Activated T-helper 1 cell treated with anti-CD3 and anti-CD28 coated beads, Interleukin-12 subunit alpha, Interleukin-12 subunit beta, Interleukin-2, Interleukin-4 antibody, amounts not matched to agents 30 ng/mL and 10 ng/mL and 1 ng/mL, durations not matched to agents 14 hours and 24 hours and 36 hours (primary cell): ENCODE results near the gene SETD2. TPM values are rescaled to one million over a fixed set of nuclear protein-coding genes. Genes with fewer than 3 reads are reported as not detected.

Source experiments
- DNase-seq: peaks from one replicate; pipeline ENCODE4 v3.0.0; 2021; ENCODE audit warnings: low spot score
- H3K27ac Mint-ChIP-seq: one replicate; pipeline ENCODE4 v1.8.0; 2021; ENCODE audit warnings: mild to moderate bottlenecking, mixed read lengths
- H3K27me3 Mint-ChIP-seq: one replicate; pipeline ENCODE4 v1.8.0; 2022; ENCODE audit warnings: mild to moderate bottlenecking, moderate library complexity, mixed read lengths; ENCODE audit not compliant: insufficient read depth
- H3K36me3 Mint-ChIP-seq: one replicate; pipeline ENCODE4 v1.8.0; 2021; ENCODE audit warnings: low read depth, mixed read lengths
- H3K4me1 Mint-ChIP-seq: one replicate; pipeline ENCODE4 v1.8.0; 2021; ENCODE audit warnings: low read depth, mixed read lengths
- H3K4me3 Mint-ChIP-seq: one replicate; pipeline ENCODE4 v1.8.0; 2021; ENCODE audit warnings: mild to moderate bottlenecking, moderate library complexity, mixed read lengths
- H3K9me3 Mint-ChIP-seq: one replicate; pipeline ENCODE4 v1.8.0; 2021; ENCODE audit warnings: mixed read lengths
- intact Hi-C: fragments of 100-400 bp; cut with micrococcal nuclease; formaldehyde crosslinking; loops from one replicate; pipeline ENCODE4 v1.15.1; 2024
- total RNA-seq: library from RNA; stranded (reverse); gene quantifications from 2 replicates; pipeline ENCODE4 v1.2.3, GENCODE V29; 2022

Gene SETD2
- total RNA-seq, 1 donor from 2014 or later, result 41.2 TPM

GRCh38 chr3:47113669-47114365 lies 50.1 kb downstream of the SETD2 start:
- Mint-ChIP-seq H3K27ac (no peak overlapping the region), H3K4me3 (no peak overlapping the region), H3K36me3 (peaks cover 38% of the 10 kb centered on the region), H3K27me3 (no peaks in the 10 kb centered on the region), H3K9me3 (no peaks in the 10 kb centered on the region), H3K4me1 (peaks cover 16% of the 10 kb centered on the region)
- intact Hi-C loops, result no loop called here
- no peak for DNase-seq

DNA sequence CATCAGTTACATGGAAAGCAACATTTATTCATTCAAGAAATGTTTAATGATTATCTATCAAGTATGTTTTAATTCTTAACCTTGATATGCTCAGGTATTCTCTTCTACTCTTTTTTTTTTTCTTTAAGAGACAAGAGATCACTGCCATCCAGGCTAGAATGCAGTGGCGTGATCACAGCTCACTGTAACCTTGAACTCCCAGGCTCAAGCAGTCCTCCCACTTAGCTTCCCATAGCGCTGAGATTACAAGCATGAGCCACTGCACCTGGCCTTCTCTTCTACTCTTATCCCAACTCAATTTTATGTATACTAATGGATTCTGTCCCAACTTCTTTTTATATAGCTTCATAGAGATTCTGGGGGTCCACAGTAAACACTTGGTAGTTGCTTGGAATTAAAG lies 50.9 kb downstream of the SETD2 start:
- intact Hi-C loops, result no loop called here

GRCh38 chr3:47109393-47109792 lies 54.5 kb downstream of the SETD2 start:
- Mint-ChIP-seq H3K27ac (no peak overlapping the region), H3K27me3 (no peaks in the 10 kb centered on the region), H3K36me3 (peaks cover 33% of the 10 kb centered on the region), H3K4me3 (no peak overlapping the region), H3K4me1 (no peaks in the 10 kb centered on the region), H3K9me3 (no peaks in the 10 kb centered on the region)
- DNase-seq, result no peak
- intact Hi-C loops, result no loop called here

More for the DNA sequence above, 50.9 kb downstream of the SETD2 start:
- peaks cover 40% of the 10 kb centered on the region for H3K36me3 Mint-ChIP-seq
- no peaks in the 10 kb centered on the region for H3K9me3 Mint-ChIP-seq
- no peak overlapping the region for H3K4me3 Mint-ChIP-seq
- no peak overlapping the region for H3K27ac Mint-ChIP-seq
- no peak for DNase-seq
- H3K4me1 Mint-ChIP-seq, result peaks cover 12% of the 10 kb centered on the region
- no peaks in the 10 kb centered on the region for H3K27me3 Mint-ChIP-seq

- no peaks in the 10 kb centered on the region for H3K4me1 Mint-ChIP-seq
- no peaks in the 10 kb centered on the region for H3K9me3 Mint-ChIP-seq
- intact Hi-C loops, result no loop called here
- peaks cover 29% of the 10 kb centered on the region for H3K36me3 Mint-ChIP-seq
- H3K4me3 Mint-ChIP-seq, result no peak overlapping the region
- no peak overlapping the region for H3K27ac Mint-ChIP-seq
- DNase-seq, result no peak
- no peaks in the 10 kb centered on the region for H3K27me3 Mint-ChIP-seq
Measured at GRCh38 chr3:47108546-47108945, 55.4 kb downstream of the SETD2 start.

GRCh38 chr3:47104259-47104658 lies 59.7 kb downstream of the SETD2 start:
- intact Hi-C loops, result no loop called here
- no peaks in the 10 kb centered on the region for H3K9me3 Mint-ChIP-seq
- DNase-seq, result no peak
- H3K27me3 Mint-ChIP-seq, result no peaks in the 10 kb centered on the region
- no peaks in the 10 kb centered on the region for H3K4me1 Mint-ChIP-seq
- peaks cover 21% of the 10 kb centered on the region for H3K36me3 Mint-ChIP-seq
- H3K4me3 Mint-ChIP-seq, result no peak overlapping the region
- H3K27ac Mint-ChIP-seq, result no peak overlapping the region

GRCh38 chr3:47103619-47104018 lies 60.3 kb downstream of the SETD2 start:
- Mint-ChIP-seq H3K4me1 (no peaks in the 10 kb centered on the region), H3K4me3 (no peak overlapping the region), H3K9me3 (no peaks in the 10 kb centered on the region), H3K36me3 (peaks cover 19% of the 10 kb centered on the region), H3K27me3 (no peaks in the 10 kb centered on the region), H3K27ac (no peak overlapping the region)
- no peak for DNase-seq
- intact Hi-C loops, result no loop called here

DNA sequence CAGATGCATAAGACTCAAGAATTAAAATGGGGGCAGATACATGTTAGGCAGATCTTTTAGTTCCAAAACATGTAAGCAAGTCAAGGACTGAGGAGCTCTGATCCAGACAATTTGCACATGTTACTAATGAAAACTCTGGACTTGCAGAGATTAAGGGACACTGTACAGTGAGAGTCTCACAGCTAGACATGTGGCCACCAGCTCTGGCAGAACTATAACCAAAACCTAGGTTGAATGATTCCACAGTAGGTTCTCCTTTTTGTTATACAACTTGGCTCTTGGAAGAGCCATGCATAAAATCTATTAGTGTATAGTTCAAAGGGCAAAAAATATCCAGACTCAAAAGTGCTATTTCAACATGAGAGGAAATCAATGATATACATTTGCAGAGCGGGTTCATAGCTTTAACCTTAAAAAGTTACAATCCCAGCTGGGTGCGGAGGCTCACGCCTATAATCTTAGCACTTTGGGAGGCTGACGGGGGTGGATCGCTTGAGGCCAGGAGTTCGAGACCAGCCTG lies 61.8 kb downstream of the SETD2 start:
- Mint-ChIP-seq H3K4me3 (no peak overlapping the region), H3K27me3 (no peaks in the 10 kb centered on the region), H3K36me3 (peaks cover 24% of the 10 kb centered on the region), H3K4me1 (no peaks in the 10 kb centered on the region), H3K9me3 (no peaks in the 10 kb centered on the region), H3K27ac (no peak overlapping the region)
- intact Hi-C loops, result no loop called here
- DNase-seq, result no peak

GRCh38 chr3:47098910-47099309 lies 65.0 kb downstream of the SETD2 start:
- H3K4me3 Mint-ChIP-seq, result no peak overlapping the region
- H3K4me1 Mint-ChIP-seq, result no peaks in the 10 kb centered on the region
- H3K36me3 Mint-ChIP-seq, result peaks cover 30% of the 10 kb centered on the region

DNA sequence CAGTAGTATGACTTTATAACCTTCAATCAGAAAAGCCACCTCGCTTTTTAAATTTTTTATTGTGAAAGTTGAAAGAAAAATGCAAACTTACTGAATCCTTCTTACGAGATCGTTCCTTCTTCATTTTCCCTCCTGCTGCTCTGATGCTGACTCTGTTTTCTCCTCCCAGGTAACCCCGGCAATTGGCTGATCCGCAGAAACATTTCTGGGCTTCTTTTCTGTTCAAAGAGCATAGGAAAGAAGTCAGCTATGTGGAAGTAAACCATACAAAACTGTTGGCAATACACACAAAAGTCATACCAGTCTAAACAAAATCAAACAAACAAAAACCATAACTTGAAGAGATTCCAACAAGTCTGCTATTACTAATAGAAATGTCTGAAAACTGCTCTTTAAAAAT lies 66.0 kb downstream of the SETD2 start:
- Mint-ChIP-seq H3K9me3 (no peaks in the 10 kb centered on the region), H3K27ac (no peak overlapping the region), H3K4me1 (no peaks in the 10 kb centered on the region), H3K4me3 (no peak overlapping the region), H3K36me3 (peaks cover 26% of the 10 kb centered on the region), H3K27me3 (no peaks in the 10 kb centered on the region)
- intact Hi-C loops, result no loop called here
- DNase-seq, result no peak

More at GRCh38 chr3:47098910-47099309, 65.0 kb downstream of the SETD2 start:
- no peak for DNase-seq
- Mint-ChIP-seq H3K27me3 (no peaks in the 10 kb centered on the region), H3K9me3 (no peaks in the 10 kb centered on the region), H3K27ac (no peak overlapping the region)
- intact Hi-C loops, result no loop called here

GRCh38 chr3:47096959-47097358 lies 67.0 kb downstream of the SETD2 start:
- peaks cover 22% of the 10 kb centered on the region for H3K36me3 Mint-ChIP-seq
- H3K4me1 Mint-ChIP-seq, result no peaks in the 10 kb centered on the region
- H3K27me3 Mint-ChIP-seq, result no peaks in the 10 kb centered on the region
- no peak overlapping the region for H3K27ac Mint-ChIP-seq
- H3K4me3 Mint-ChIP-seq, result no peak overlapping the region
- no peaks in the 10 kb centered on the region for H3K9me3 Mint-ChIP-seq
- intact Hi-C loops, result no loop called here
- no peak for DNase-seq

DNA sequence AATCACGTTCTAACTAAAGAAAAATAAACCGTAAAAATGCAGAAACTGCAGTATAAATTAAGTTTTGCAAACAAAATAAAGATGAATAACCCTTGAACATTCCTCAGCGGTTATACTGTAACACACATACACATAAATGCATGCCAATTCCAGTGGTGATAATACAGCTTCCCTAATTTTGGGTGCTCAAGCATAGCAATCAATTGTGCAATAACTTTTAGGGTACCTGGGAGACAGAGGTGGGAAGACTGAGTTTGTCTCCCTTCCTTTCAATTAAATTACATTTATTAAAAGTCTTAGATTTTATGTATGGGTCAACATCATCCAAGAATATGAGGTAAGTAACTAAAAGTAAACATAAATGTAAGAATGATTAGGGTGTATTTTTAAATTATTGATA lies 71.8 kb downstream of the SETD2 start:
- peaks cover 20% of the 10 kb centered on the region for H3K36me3 Mint-ChIP-seq
- DNase-seq, result no peak
- H3K4me3 Mint-ChIP-seq, result no peak overlapping the region
- intact Hi-C loops, result no loop called here
- no peaks in the 10 kb centered on the region for H3K9me3 Mint-ChIP-seq
- H3K27ac Mint-ChIP-seq, result no peak overlapping the region
- no peaks in the 10 kb centered on the region for H3K4me1 Mint-ChIP-seq
- H3K27me3 Mint-ChIP-seq, result no peaks in the 10 kb centered on the region

DNA sequence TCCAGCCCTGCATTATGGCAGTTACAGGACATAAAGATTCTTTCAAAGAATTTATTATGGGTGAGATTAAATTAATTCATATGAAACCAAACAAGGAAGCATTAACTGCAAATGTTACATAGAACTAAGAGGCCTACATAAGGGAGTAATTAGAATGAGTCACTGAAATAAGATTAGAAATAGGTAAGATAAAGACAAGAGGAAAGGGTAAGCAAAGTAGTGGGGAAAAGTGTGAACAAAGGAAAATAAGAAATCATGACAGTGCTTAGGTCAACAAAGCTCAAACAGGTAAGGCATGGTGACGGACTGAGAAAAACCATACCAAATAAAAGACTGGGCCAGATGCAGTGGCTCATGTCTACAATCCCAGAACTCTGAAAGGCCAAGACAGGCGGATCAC lies 74.3 kb downstream of the SETD2 start:
- H3K27ac Mint-ChIP-seq, result no peak overlapping the region
- H3K27me3 Mint-ChIP-seq, result no peaks in the 10 kb centered on the region
- H3K36me3 Mint-ChIP-seq, result peaks cover 22% of the 10 kb centered on the region
- peaks cover 6% of the 10 kb centered on the region for H3K4me1 Mint-ChIP-seq
- intact Hi-C loops, result no loop called here
- no peak for DNase-seq
- H3K9me3 Mint-ChIP-seq, result no peaks in the 10 kb centered on the region
- H3K4me3 Mint-ChIP-seq, result no peak overlapping the region

- Mint-ChIP-seq H3K27ac (no peak overlapping the region), H3K9me3 (no peaks in the 10 kb centered on the region), H3K36me3 (peaks cover 42% of the 10 kb centered on the region), H3K27me3 (no peaks in the 10 kb centered on the region), H3K4me1 (peaks cover 24% of the 10 kb centered on the region), H3K4me3 (no peak overlapping the region)
- intact Hi-C loops, result no loop called here
- no peak for DNase-seq
Measured at GRCh38 chr3:47086071-47086470, 77.8 kb downstream of the SETD2 start.

DNA sequence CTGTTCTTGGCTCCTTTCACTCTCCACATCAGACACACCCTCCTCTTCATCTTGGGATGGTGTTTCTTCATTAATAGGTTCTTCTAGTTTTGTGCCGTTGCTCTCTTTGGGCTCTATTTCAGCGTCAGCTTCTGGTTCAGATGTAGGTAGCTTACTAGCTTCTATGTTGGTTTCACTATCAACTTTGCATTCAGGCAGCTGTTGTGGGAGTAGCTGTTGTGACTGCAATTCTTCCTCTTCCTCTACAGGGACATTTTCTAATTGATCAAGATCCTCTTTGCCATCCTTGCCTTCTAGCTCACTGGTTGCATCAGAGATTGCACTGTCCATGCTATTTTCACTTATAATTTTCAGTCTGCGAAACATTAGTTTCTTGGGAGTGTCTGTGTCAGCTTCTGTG lies 80.1 kb downstream of the SETD2 start:
- intact Hi-C loops, result loop anchor here (5.0 kb wide), 1 partner anchor 79 kb away; the partner anchor contains the start of gene SETD2
- H3K36me3 Mint-ChIP-seq, result peaks cover 50% of the 10 kb centered on the region
- H3K27ac Mint-ChIP-seq, result peak overlapping the region; percentile 21

More for the DNA sequence above, 80.1 kb downstream of the SETD2 start:
- Mint-ChIP-seq H3K9me3 (no peaks in the 10 kb centered on the region), H3K27me3 (no peaks in the 10 kb centered on the region), H3K4me3 (no peak overlapping the region), H3K4me1 (peaks cover 33% of the 10 kb centered on the region)
- DNase-seq, result no peak
